Tibial nerve (tissue), 4 donors: Measurements from ENCODE around the gene TTC12. TPM values are rescaled to one million over a fixed set of nuclear protein-coding genes. Genes with fewer than 3 reads are reported as not detected.

ENCODE experiments used
- DNase-seq, 2 donors: peaks; one replicate each; pipeline ENCODE4 v3.0.0-alpha.2; 2019; ENCODE audit warnings: low spot score in 2 of 2
- H3K27ac ChIP-seq, 4 donors: fragments of 200-600 bp; sonication (generic) in 3 of 4; one replicate each; pipeline ENCODE4 v1.5.1; 2017 to 2019; ENCODE audit warnings: mild to moderate bottlenecking in 1 of 4
- H3K27me3 ChIP-seq, 2 donors: fragments of 200-600 bp; sonication (generic) in 1 of 2; one replicate each; pipeline versions ENCODE4 v1.5.1 to v1.6.0; 2017 to 2019
- H3K36me3 ChIP-seq, 3 donors: fragments of 200-600 bp; sonication (generic); one replicate each; pipeline ENCODE4 v1.5.1; 2018 to 2019
- H3K4me1 ChIP-seq, 4 donors: fragments of 200-600 bp; sonication (generic) in 3 of 4; one replicate each; pipeline ENCODE4 v1.5.1; 2017 to 2019
- H3K4me3 ChIP-seq, 4 donors: fragments of 200-600 bp; sonication (generic) in 3 of 4; one replicate each; pipeline ENCODE4 v1.5.1; 2017 to 2019; ENCODE audit warnings: mild to moderate bottlenecking in 1 of 4, moderate library complexity in 1 of 4
- H3K9me3 ChIP-seq, 4 donors: fragments of 200-600 bp; sonication (generic) in 3 of 4; one replicate each; pipeline ENCODE4 v1.5.1; 2017 to 2019
- EP300 ChIP-seq, 2 donors: sonication (generic); formaldehyde crosslinking; IDR thresholded peaks; one replicate each; pipeline ENCODE4 v1.6.1; 2017; ENCODE audit warnings: antibody characterized with exemption in 2 of 2, mild to moderate bottlenecking in 1 of 2
- POLR2A ChIP-seq, 2 donors: fragments of 450-650 bp; IDR thresholded peaks; one replicate each; pipeline ENCODE4 v1.6.1; 2017; ENCODE audit warnings: antibody characterized with exemption in 2 of 2, mild to moderate bottlenecking in 2 of 2, moderate library complexity in 2 of 2
- WGBS, 2 donors: methylation state at CpG; one replicate each; pipeline ENCODE4 v1.1.5; 2018; 5-methylcytosine and 5-hydroxymethylcytosine counted together
- total RNA-seq, 4 donors: library from RNA; depleted of rRNA; stranded (reverse); fragments of >200 nt; gene quantifications; one replicate each; pipeline ENCODE4 v1.1.0, GENCODE V29; 2016
- TF ChIP-seq, protein P1 (sequence below), 5 experiments: fragments of 200-600 bp in 3 of 5; fragments of 450-650 bp in 2 of 5; sonication (generic) in 3 of 5; IDR thresholded peaks; one replicate each; pipeline ENCODE4 v1.5.1; 2016 to 2019; ENCODE audit warnings: antibody characterized with exemption in 5 of 5, mild to moderate bottlenecking in 3 of 5, moderate library complexity in 2 of 5

The TTC12 gene
- total RNA-seq, 4 donors from 2014 or later = 10.2 to 29.7 (median 23.9) TPM

DNA sequence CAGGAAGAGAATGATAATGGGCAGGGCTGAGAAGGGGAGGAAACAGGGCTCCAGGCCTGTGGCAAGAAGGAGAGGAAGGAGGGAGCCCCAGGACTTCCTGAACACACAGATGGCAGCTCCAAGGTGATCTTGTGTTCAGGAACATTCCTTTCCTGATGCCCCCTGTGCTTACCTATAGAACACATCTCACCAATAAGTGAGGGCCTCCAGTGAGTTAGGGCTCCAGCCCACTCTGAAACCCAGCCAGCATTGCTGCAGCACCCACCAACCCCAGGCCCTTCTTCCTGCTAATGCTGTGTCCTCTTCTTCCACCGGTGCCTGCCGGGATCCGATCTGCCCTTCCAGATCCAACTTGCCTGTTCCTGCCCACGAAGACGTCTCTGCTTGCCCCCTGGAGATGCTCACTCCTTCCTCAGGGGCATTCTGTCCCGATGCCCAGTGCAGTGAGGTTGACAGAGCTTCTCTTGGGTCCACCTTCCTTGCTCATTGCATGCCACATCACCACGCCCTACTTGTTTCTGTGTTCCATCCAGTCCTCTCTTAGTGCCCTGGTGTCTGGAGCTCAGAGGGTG, 90.6 kb downstream of the TTC12 start:
- H3K27ac ChIP-seq = no peak overlapping the region
- no peaks in the 10 kb centered on the region for H3K9me3 ChIP-seq
- no peak for DNase-seq
- no peaks in the 10 kb centered on the region for H3K4me1 ChIP-seq
- peaks cover 0 to 1% (median 0%) of the 10 kb centered on the region in 3 donors for H3K36me3 ChIP-seq
- no peak overlapping the region for H3K4me3 ChIP-seq
- 87 to 91% methylated on average over 7 of the region's 7 CpGs for WGBS, 2 donors
- TF ChIP-seq POLR2A (IDR thresholded peaks at IDR 0.05) = no peak
- TF ChIP-seq, protein P1, sequence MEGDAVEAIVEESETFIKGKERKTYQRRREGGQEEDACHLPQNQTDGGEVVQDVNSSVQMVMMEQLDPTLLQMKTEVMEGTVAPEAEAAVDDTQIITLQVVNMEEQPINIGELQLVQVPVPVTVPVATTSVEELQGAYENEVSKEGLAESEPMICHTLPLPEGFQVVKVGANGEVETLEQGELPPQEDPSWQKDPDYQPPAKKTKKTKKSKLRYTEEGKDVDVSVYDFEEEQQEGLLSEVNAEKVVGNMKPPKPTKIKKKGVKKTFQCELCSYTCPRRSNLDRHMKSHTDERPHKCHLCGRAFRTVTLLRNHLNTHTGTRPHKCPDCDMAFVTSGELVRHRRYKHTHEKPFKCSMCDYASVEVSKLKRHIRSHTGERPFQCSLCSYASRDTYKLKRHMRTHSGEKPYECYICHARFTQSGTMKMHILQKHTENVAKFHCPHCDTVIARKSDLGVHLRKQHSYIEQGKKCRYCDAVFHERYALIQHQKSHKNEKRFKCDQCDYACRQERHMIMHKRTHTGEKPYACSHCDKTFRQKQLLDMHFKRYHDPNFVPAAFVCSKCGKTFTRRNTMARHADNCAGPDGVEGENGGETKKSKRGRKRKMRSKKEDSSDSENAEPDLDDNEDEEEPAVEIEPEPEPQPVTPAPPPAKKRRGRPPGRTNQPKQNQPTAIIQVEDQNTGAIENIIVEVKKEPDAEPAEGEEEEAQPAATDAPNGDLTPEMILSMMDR (IDR thresholded peaks at IDR 0.05) = no peak
- TF ChIP-seq EP300 (IDR thresholded peaks at IDR 0.05) = no peak
- no peaks in the 10 kb centered on the region for H3K27me3 ChIP-seq

DNA sequence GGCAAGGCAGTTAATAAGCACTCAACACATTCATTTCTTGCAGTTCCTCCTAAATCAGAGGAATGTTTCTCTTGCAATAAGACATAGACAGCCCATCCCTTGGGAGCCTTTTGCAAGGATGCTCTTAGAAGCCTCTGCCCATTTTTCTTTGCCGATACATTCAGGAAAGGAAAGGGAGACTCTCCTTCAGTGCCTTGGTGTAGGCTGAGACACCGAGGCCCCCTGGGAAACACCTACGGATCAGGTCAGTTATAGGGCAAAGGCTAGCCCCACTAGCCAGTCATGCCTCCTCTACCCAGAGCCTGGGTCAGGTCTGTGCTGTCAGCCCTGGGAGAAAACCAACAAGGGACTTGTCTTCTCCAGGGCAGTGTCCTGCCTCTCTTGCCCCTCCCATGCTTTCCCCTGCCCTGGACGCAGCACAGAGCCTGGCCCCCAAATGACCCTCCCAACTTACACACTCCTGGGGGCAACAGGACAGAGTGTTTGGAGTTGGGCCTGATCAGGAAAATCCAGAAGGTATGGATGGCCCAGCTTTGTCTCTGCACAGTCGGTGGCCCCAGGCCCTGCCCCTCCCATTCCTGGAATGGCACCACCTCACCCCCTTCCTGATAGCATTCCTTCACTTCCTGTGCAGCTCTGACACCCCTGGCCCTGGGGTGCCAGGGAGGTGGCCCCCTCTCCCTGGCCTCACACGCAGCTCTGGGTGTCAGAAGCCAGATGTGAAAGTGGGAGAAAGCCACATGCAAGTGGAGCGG, 91.5 kb downstream of the TTC12 start:
- TF ChIP-seq, protein P1 (IDR thresholded peaks at IDR 0.05) = no peak
- no peaks in the 10 kb centered on the region for H3K9me3 ChIP-seq
- 64 to 75% methylated on average over 5 to 7 of the region's 7 CpGs for WGBS, 2 donors
- no peaks in the 10 kb centered on the region for H3K36me3 ChIP-seq
- H3K27ac ChIP-seq = no peak overlapping the region
- no peak for DNase-seq
- no peaks in the 10 kb centered on the region for H3K27me3 ChIP-seq
- no peaks in the 10 kb centered on the region for H3K4me1 ChIP-seq
- no peak overlapping the region for H3K4me3 ChIP-seq

DNA sequence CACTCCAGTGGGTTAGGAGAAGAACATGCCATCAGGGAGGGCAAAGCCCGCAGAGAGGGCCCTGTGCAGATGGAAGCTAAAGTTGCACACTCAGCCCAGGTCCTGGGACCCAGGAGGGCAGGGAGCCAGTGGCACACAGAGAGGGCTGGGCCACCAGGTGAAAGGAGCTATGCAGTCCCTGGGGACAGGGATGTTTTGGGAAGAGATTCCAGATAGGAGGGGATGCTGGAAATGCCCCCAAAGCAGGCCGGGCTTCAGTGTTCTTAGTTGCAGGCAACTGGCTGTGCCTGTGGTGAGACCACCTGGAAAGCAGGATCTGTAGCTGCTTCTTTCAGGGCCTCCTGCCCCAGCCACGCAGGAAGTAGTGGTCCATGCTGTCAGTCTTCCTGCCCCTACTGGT, 92.8 kb downstream of the TTC12 start:
- WGBS, 2 donors = 77 to 89% methylated on average over 2 to 3 of the region's 3 CpGs
- H3K4me3 ChIP-seq = no peak overlapping the region

DNA sequence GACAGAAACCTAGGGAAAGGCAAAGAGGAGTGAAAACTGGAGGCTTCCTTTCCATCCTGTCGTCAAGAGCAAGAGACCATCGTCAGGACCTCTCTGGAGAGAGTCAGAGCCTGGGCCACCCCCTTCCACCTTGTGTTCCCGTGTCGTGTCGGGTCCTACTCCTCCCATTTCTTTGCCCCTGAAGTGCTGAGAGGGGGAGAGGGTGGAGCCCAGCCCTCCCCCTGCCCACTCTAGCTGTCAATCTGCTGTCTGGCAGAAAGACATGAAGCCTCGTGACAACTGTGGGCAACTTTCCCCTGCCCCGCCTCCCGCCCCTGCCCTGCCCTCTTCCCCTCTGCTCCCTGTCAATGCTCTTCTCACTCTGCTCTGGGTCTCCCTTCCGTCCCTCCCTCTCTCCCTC, 93.8 kb downstream of the TTC12 start:
- Histone ChIP-seq H3K36me3 (no peaks in the 10 kb centered on the region), H3K4me3 (no peak overlapping the region), H3K4me1 (no peaks in the 10 kb centered on the region), H3K27me3 (no peaks in the 10 kb centered on the region), H3K9me3 (no peaks in the 10 kb centered on the region), H3K27ac (no peak overlapping the region)
- TF ChIP-seq EP300 (IDR thresholded peaks at IDR 0.05) = no peak
- no peak for TF ChIP-seq POLR2A (IDR thresholded peaks at IDR 0.05)
- TF ChIP-seq, protein P1 (IDR thresholded peaks at IDR 0.05) = no peak
- DNase-seq = no peak
- WGBS, 2 donors = 41% methylated on average over 9 of the region's 9 CpGs

More for the DNA sequence above, 92.8 kb downstream of the TTC12 start:
- no peak for DNase-seq
- no peak overlapping the region for H3K27ac ChIP-seq
- TF ChIP-seq, protein P1 (IDR thresholded peaks at IDR 0.05) = no peak
- H3K9me3 ChIP-seq = no peaks in the 10 kb centered on the region
- no peaks in the 10 kb centered on the region for H3K27me3 ChIP-seq
- H3K4me1 ChIP-seq = no peaks in the 10 kb centered on the region
- H3K36me3 ChIP-seq = no peaks in the 10 kb centered on the region

DNA sequence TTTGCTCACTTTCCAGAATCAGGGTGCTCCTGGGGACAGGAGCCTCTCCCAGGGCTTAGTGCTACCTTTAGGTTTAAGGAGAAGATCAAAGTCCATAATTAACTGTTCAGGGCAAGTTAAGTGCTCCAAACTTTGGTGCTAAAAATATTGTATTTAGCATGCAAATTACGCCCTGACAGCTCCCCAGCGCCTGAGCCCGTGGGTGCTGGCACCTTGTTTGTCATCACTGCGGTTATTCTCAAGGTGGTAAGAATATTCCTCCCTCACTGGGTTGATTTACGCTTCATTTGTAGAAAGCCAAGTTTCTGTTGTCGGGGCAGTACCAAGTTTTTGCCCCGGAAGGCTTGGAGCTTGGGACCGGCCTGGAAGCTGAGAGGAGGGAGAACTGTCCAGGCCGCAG, 94.5 kb downstream of the TTC12 start:
- H3K27ac ChIP-seq = no peak overlapping the region
- no peaks in the 10 kb centered on the region for H3K36me3 ChIP-seq
- no peaks in the 10 kb centered on the region for H3K27me3 ChIP-seq
- H3K9me3 ChIP-seq = no peaks in the 10 kb centered on the region
- no peak overlapping the region for H3K4me3 ChIP-seq
- 91 to 97% methylated on average over 9 of the region's 9 CpGs for WGBS, 2 donors
- H3K4me1 ChIP-seq = no peaks in the 10 kb centered on the region
- no peak for DNase-seq
- TF ChIP-seq, protein P1 (IDR thresholded peaks at IDR 0.05) = no peak
- TF ChIP-seq EP300 (IDR thresholded peaks at IDR 0.05) = no peak
- no peak for TF ChIP-seq POLR2A (IDR thresholded peaks at IDR 0.05)
